ENCODE results near the gene NSUN7.

NSUN7 gene

DNA sequence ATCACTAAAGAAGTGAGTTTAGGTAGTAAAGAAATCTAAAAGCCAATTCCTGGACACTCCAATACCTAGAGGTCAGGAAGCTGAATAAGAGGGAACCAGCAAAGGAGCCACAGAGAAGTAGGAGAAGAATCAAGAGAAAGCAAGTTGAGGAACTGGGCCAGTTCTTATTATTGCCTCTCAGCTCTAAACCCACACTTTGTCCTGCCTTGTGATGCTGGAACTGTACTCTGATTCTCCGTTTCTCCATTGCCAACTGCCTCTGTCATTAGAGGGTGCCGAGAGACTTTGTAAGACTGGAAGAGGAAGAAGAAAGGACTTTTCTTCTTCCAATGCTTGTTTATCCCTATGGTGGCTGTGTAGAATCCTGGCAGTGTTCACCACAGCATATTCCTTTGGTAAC, 38.6 kb downstream of the NSUN7 start:
- POLR2A ChIA-PET, result no interaction called here
- DNase-seq (ENCODE audit: extremely low spot score), result no peak
- CTCF ChIA-PET, result no interaction called here
- TF ChIP-seq HDGF (IDR thresholded peaks at IDR 0.05; ENCODE audit: borderline replicate concordance) (no peak), ELF4 (IDR thresholded peaks at IDR 0.05) (no peak), BHLHE40 (IDR thresholded peaks at IDR 0.05; ENCODE audit: borderline replicate concordance) (no peak), NFRKB (IDR thresholded peaks at IDR 0.05) (no peak), ZNF384 (IDR thresholded peaks at IDR 0.05) (no peak), SP1 (IDR thresholded peaks at IDR 0.05) (no peak), FOXA1 (IDR thresholded peaks at IDR 0.05) (no peak), FOXM1 (IDR thresholded peaks at IDR 0.05; ENCODE audit: borderline replicate concordance) (no peak), LEF1 (IDR thresholded peaks at IDR 0.05; ENCODE audit: borderline replicate concordance) (no peak), ARNT (IDR thresholded peaks at IDR 0.05) (no peak), FOXK2 (IDR thresholded peaks at IDR 0.05) (no peak), SUZ12 (IDR thresholded peaks at IDR 0.05) (no peak), TARDBP (IDR thresholded peaks at IDR 0.05) (no peak), L3MBTL2 (conservative IDR thresholded peaks at IDR 0.05) (no peak)
- TF ChIP-seq, protein P1, sequence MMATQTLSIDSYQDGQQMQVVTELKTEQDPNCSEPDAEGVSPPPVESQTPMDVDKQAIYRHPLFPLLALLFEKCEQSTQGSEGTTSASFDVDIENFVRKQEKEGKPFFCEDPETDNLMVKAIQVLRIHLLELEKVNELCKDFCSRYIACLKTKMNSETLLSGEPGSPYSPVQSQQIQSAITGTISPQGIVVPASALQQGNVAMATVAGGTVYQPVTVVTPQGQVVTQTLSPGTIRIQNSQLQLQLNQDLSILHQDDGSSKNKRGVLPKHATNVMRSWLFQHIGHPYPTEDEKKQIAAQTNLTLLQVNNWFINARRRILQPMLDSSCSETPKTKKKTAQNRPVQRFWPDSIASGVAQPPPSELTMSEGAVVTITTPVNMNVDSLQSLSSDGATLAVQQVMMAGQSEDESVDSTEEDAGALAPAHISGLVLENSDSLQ (IDR thresholded peaks at IDR 0.05), result no peak

DNA sequence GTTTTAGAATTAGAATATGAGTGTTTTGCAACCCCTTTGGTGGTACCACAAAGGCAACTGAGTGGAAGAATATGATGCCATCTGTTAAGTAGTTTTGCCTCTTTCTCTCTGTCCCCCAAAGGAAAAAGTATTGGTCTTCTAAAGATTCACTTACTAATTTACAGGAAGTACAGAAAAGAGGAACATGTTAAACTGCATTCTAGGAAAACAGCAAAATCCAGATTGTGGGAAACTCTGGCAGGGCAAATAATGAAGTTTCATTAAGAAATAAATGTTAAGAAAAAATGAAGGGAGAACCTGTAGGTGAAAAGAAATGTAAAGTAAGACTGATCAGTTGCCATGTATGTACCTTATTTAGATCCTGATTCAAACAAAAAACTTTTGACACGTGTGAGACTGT, 39.3 kb downstream of the NSUN7 start:
- CTCF ChIA-PET, result no interaction called here
- POLR2A ChIA-PET, result no interaction called here
- TF ChIP-seq FOXM1 (IDR thresholded peaks at IDR 0.05; ENCODE audit: borderline replicate concordance) (no peak), ELF4 (IDR thresholded peaks at IDR 0.05) (no peak), SP1 (IDR thresholded peaks at IDR 0.05) (no peak), BHLHE40 (IDR thresholded peaks at IDR 0.05; ENCODE audit: borderline replicate concordance) (no peak), ARNT (IDR thresholded peaks at IDR 0.05) (no peak), LEF1 (IDR thresholded peaks at IDR 0.05; ENCODE audit: borderline replicate concordance) (no peak), ZNF384 (IDR thresholded peaks at IDR 0.05) (no peak), HDGF (IDR thresholded peaks at IDR 0.05; ENCODE audit: borderline replicate concordance) (no peak), TARDBP (IDR thresholded peaks at IDR 0.05) (no peak)
- DNase-seq (ENCODE audit: extremely low spot score), result no peak

DNA sequence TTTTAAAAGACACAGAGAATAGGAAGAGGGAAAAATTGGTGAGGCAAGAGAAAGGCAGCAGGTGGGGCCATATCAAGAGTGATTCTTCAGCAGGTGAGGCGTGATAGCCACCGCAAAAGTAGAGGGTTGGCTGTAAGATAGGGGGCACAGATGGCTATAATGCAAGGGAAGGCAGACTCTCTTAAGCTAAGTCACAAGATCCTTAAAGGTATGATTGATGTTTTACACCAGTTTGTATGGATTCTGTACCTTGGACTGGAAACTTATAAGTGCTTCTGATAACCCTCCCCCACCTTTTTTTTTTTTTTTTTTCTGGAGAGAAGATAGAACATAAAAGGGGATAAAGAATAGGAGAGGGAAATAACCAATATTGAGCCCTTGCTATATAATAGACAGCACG, 40.0 kb downstream of the NSUN7 start:
- ChIA-PET CTCF (interaction anchor here (0.6 kb wide), 1 partner anchor 349 kb away, joined by 6 read pairs; no protein-coding TSS in a partner anchor), POLR2A (no interaction called here)
- DNase-seq (ENCODE audit: extremely low spot score), result no peak
- no peak for TF ChIP-seq HDGF (IDR thresholded peaks at IDR 0.05; ENCODE audit: borderline replicate concordance)
- TF ChIP-seq SUZ12 (IDR thresholded peaks at IDR 0.05), result no peak
- TF ChIP-seq ELF4 (IDR thresholded peaks at IDR 0.05), result no peak
- TF ChIP-seq LEF1 (IDR thresholded peaks at IDR 0.05; ENCODE audit: borderline replicate concordance), result no peak
- TF ChIP-seq, protein P1 (IDR thresholded peaks at IDR 0.05), result no peak
- TF ChIP-seq BHLHE40 (IDR thresholded peaks at IDR 0.05; ENCODE audit: borderline replicate concordance), result no peak
- TF ChIP-seq FOXK2 (IDR thresholded peaks at IDR 0.05), result no peak
- no peak for TF ChIP-seq ARNT (IDR thresholded peaks at IDR 0.05)
- no peak for TF ChIP-seq ZNF384 (IDR thresholded peaks at IDR 0.05)
- no peak for TF ChIP-seq TARDBP (IDR thresholded peaks at IDR 0.05)
- no peak for TF ChIP-seq FOXM1 (IDR thresholded peaks at IDR 0.05; ENCODE audit: borderline replicate concordance)
- no peak for TF ChIP-seq SP1 (IDR thresholded peaks at IDR 0.05)
- no peak for TF ChIP-seq L3MBTL2 (conservative IDR thresholded peaks at IDR 0.05)
- TF ChIP-seq NFRKB (IDR thresholded peaks at IDR 0.05), result no peak

DNA sequence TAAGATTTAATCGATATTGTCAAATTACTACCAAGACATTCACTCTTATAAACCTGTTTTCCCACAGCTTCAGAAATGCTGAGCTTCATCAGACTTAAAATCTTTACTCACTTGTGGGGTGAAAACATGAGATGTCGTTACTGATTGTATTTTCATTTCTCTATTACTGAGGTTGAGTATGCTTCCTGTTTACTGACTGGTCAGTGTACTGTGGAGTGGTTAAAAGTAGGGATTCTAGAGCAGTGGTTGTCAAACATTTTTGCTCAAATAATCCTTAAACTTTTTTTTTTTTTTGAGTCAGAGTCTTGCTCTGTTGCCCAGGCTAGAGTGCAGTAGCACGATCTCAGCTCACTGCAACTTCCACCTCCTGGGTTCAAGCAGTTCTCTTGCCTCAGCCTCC, 50.3 kb downstream of the NSUN7 start:
- no peak for TF ChIP-seq SUZ12 (IDR thresholded peaks at IDR 0.05)
- no peak for TF ChIP-seq NFRKB (IDR thresholded peaks at IDR 0.05)
- no peak for TF ChIP-seq ELF4 (IDR thresholded peaks at IDR 0.05)
- POLR2A ChIA-PET, result no interaction called here
- no peak for DNase-seq (ENCODE audit: extremely low spot score)
- CTCF ChIA-PET, result no interaction called here

DNA sequence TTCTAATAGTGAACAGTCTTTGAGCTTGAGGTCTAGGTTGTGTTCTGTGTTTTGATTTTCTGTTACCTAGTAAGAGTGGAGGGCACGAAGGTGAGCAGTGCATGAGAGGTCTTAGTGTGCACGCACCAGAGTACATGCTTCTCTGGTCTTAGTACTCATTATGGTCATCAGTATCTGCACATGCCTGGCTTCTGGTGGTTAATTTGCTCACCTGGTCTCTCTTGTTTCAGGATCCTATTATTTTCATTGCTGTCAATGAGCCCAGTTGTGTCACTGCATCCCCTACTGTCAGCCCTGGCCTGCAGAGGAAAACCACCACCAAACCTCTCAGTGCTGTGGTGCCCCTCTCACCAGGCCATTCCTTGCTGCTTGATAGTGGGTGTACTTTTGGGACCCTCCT, 54.8 kb downstream of the NSUN7 start:
- CTCF ChIA-PET, result interaction anchor here (0.6 kb wide), 1 partner anchor 37 kb away, joined by 3 read pairs; no protein-coding TSS in a partner anchor
- DNase-seq (ENCODE audit: extremely low spot score), result no peak
- no peak for TF ChIP-seq FOXA1 (IDR thresholded peaks at IDR 0.05)
- no peak for TF ChIP-seq ELF4 (IDR thresholded peaks at IDR 0.05)
- no peak for TF ChIP-seq SP1 (IDR thresholded peaks at IDR 0.05)
- TF ChIP-seq L3MBTL2 (conservative IDR thresholded peaks at IDR 0.05), result no peak
- TF ChIP-seq ARNT (IDR thresholded peaks at IDR 0.05), result no peak
- POLR2A ChIA-PET, result no interaction called here

DNA sequence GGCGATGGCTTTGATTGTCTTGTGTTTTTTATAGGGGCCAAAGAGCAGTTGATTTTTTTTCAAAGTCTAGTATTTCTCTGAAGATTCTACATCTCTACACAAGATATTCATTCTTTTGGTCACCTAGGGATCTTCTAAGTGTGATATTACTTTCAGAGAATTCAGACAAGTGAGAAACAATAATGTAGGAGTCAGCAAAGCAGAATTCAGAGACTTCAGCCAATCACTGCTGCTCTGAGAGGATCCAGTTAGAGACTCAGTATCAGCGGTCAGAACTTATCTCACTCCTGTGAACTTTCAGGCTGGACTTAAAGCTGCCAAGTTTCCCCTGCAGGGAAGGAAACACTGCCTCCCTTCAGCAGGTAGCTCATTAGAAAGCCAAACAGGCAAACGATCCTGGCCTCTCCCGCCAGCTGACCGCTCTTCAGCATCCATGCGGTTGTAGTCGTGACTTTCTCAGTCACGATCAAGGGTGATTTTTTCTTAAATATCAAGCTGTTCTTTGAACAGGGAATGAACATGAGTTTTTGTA, 59.2 kb downstream of the NSUN7 start:
- ChIA-PET POLR2A (no interaction called here), CTCF (no interaction called here)
- DNase-seq (ENCODE audit: extremely low spot score), result no peak
- TF ChIP-seq LEF1 (IDR thresholded peaks at IDR 0.05; ENCODE audit: borderline replicate concordance) (no peak), ARNT (IDR thresholded peaks at IDR 0.05) (no peak), SP1 (IDR thresholded peaks at IDR 0.05) (no peak), SUZ12 (IDR thresholded peaks at IDR 0.05) (no peak), TARDBP (IDR thresholded peaks at IDR 0.05) (no peak), FOXM1 (IDR thresholded peaks at IDR 0.05; ENCODE audit: borderline replicate concordance) (no peak), BHLHE40 (IDR thresholded peaks at IDR 0.05; ENCODE audit: borderline replicate concordance) (no peak), NFRKB (IDR thresholded peaks at IDR 0.05) (no peak), CTBP1 (IDR thresholded peaks at IDR 0.05; ENCODE audit: borderline replicate concordance) (no peak)
- TF ChIP-seq, protein P1 (IDR thresholded peaks at IDR 0.05), result no peak

DNA sequence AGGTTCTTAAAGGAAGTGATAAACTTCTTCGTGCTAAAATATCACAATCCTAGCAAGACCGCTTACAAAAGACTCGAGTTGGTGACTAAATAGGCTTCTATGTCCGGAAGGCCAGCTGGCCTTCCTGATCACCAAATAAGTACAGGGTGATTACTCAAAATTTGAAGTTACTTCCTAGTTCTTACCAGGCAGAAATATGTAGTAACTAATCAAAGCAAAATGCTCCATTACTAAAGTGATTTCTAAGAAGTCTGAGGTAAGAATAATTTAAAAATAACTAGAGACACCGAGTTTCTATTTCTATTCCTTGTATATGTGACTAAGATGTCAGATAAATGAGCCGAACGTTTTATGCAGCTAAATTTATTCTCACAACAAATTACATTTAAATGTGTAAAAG, 62.2 kb downstream of the NSUN7 start:
- POLR2A ChIA-PET, result no interaction called here
- CTCF ChIA-PET, result interaction anchor here (0.6 to 0.8 kb wide), 2 partner anchors 29 to 176 kb away, joined by 3 read pairs; no protein-coding TSS in a partner anchor
- no peak for DNase-seq (ENCODE audit: extremely low spot score)

More for the DNA sequence above, 62.2 kb downstream of the NSUN7 start:
- TF ChIP-seq L3MBTL2 (conservative IDR thresholded peaks at IDR 0.05) (no peak), CTBP1 (IDR thresholded peaks at IDR 0.05; ENCODE audit: borderline replicate concordance) (no peak), TARDBP (IDR thresholded peaks at IDR 0.05) (no peak), FOXK2 (IDR thresholded peaks at IDR 0.05) (no peak), ELF4 (IDR thresholded peaks at IDR 0.05) (no peak), FOXM1 (IDR thresholded peaks at IDR 0.05; ENCODE audit: borderline replicate concordance) (no peak), LEF1 (IDR thresholded peaks at IDR 0.05; ENCODE audit: borderline replicate concordance) (no peak), BHLHE40 (IDR thresholded peaks at IDR 0.05; ENCODE audit: borderline replicate concordance) (no peak), FOXA1 (IDR thresholded peaks at IDR 0.05) (no peak), SUZ12 (IDR thresholded peaks at IDR 0.05) (no peak), SP1 (IDR thresholded peaks at IDR 0.05) (no peak), ARNT (IDR thresholded peaks at IDR 0.05) (no peak), HDGF (IDR thresholded peaks at IDR 0.05; ENCODE audit: borderline replicate concordance) (no peak)
- TF ChIP-seq, protein P1 (IDR thresholded peaks at IDR 0.05), result no peak
